Measurements from ENCODE around the gene EFNB3.

Gene EFNB3

GRCh38 chr17:7755095-7755890, 50.3 kb downstream of the EFNB3 start:
- peak overlapping the region; percentile 53 for H3K18ac ChIP-seq (ENCODE audit: low read length)

GRCh38 chr17:7756968-7757367, 52.0 kb downstream of the EFNB3 start:
- no peaks in the 10 kb centered on the region for H3K36me3 ChIP-seq (replicated peaks in 1 of 2; ENCODE audit: control insufficient read depth in 2 of 2, insufficient read depth in 2 of 2, low read length in 2 of 2)
- DNase-seq (ENCODE audit: low spot score), result no peak
- H3K14ac ChIP-seq (ENCODE audit: low read length), result no peak overlapping the region
- H3K27ac ChIP-seq (replicated peaks; ENCODE audit: low read length), result no peak overlapping the region
- no peak overlapping the region for H3K9ac ChIP-seq (ENCODE audit: low read depth, low read length, poor library complexity)
- H4K91ac ChIP-seq (ENCODE audit: low read depth, low read length, poor library complexity), result no peak overlapping the region
- H3K9me3 ChIP-seq (replicated peaks in 1 of 2; ENCODE audit: control insufficient read depth in 2 of 2, insufficient read depth in 1 of 2, low read depth in 1 of 2, low read length in 2 of 2), result no peaks in the 10 kb centered on the region
- no peak overlapping the region for H2AFZ ChIP-seq (ENCODE audit: low read length)
- H2BK5ac ChIP-seq (ENCODE audit: low read length), result no peak overlapping the region
- peaks cover 0 to 4% (median 0%) of the 10 kb centered on the region in 3 experiments for H3K27me3 ChIP-seq (ENCODE audit: control insufficient read depth in 3 of 3, insufficient read depth in 3 of 3, low read depth in 1 of 3, low read length in 3 of 3)
- no peak overlapping the region for H3K18ac ChIP-seq (ENCODE audit: low read length)
- no peak overlapping the region for H3K4ac ChIP-seq (ENCODE audit: low read length)
- no CpG with 5 or more reads among the region's 14 CpGs for WGBS, 2 donors (ENCODE audit: extremely low coverage in 2 of 2, insufficient read length in 2 of 2, insufficient replicate concordance in 1 of 2)
- H3K79me1 ChIP-seq (ENCODE audit: low read depth, low read length), result no peaks in the 10 kb centered on the region
- H2BK120ac ChIP-seq (ENCODE audit: low read depth, low read length), result no peak overlapping the region
- H2AK5ac ChIP-seq (ENCODE audit: low read depth, low read length), result no peak overlapping the region
- no peak overlapping the region for H3K4me3 ChIP-seq (ENCODE audit: low read length in 2 of 2)
- peaks cover 0 to 3% of the 10 kb centered on the region in 2 donors for H3K4me1 ChIP-seq (ENCODE audit: control insufficient read depth in 2 of 2, insufficient read depth in 1 of 2, low read depth in 1 of 2, low read length in 2 of 2)
- no peak overlapping the region for H3K23ac ChIP-seq (ENCODE audit: low read depth, low read length, poor library complexity)
- H3K4me2 ChIP-seq (ENCODE audit: insufficient read depth, low read length, poor library complexity, severe bottlenecking), result no peak overlapping the region
- no peak overlapping the region for H2BK12ac ChIP-seq (ENCODE audit: low read length)
- H2BK15ac ChIP-seq (ENCODE audit: low read length), result no peak overlapping the region
- no peak overlapping the region for H4K8ac ChIP-seq (ENCODE audit: low read depth, low read length)

More at GRCh38 chr17:7755095-7755890, 50.3 kb downstream of the EFNB3 start:
- no peak overlapping the region for H2BK120ac ChIP-seq (ENCODE audit: low read depth, low read length)
- no peak overlapping the region for H2AFZ ChIP-seq (ENCODE audit: low read length)
- no CpG with 5 or more reads among the region's 9 CpGs for WGBS, 2 donors (ENCODE audit: extremely low coverage in 2 of 2, insufficient read length in 2 of 2, insufficient replicate concordance in 1 of 2)
- no peak for DNase-seq (ENCODE audit: low spot score)
- H2BK12ac ChIP-seq (ENCODE audit: low read length), result no peak overlapping the region
- H4K91ac ChIP-seq (ENCODE audit: low read depth, low read length, poor library complexity), result no peak overlapping the region
- H3K9me3 ChIP-seq (replicated peaks in 1 of 2; ENCODE audit: control insufficient read depth in 2 of 2, insufficient read depth in 1 of 2, low read depth in 1 of 2, low read length in 2 of 2), result no peaks in the 10 kb centered on the region
- H3K23ac ChIP-seq (ENCODE audit: low read depth, low read length, poor library complexity), result no peak overlapping the region
- H3K27me3 ChIP-seq (ENCODE audit: control insufficient read depth in 3 of 3, insufficient read depth in 3 of 3, low read depth in 1 of 3, low read length in 3 of 3), result peaks cover 0 to 4% (median 0%) of the 10 kb centered on the region in 3 experiments
- no peaks in the 10 kb centered on the region for H3K79me1 ChIP-seq (ENCODE audit: low read depth, low read length)
- H3K27ac ChIP-seq (replicated peaks; ENCODE audit: low read length), result no peak overlapping the region
- no peak overlapping the region for H3K4me3 ChIP-seq (ENCODE audit: low read length in 2 of 2)
- H3K4me2 ChIP-seq (ENCODE audit: insufficient read depth, low read length, poor library complexity, severe bottlenecking), result no peak overlapping the region
- no peak overlapping the region for H2BK15ac ChIP-seq (ENCODE audit: low read length)
- H3K4ac ChIP-seq (ENCODE audit: low read length), result no peak overlapping the region
- H4K8ac ChIP-seq (ENCODE audit: low read depth, low read length), result no peak overlapping the region
- H2AK5ac ChIP-seq (ENCODE audit: low read depth, low read length), result no peak overlapping the region
- no peak overlapping the region for H3K14ac ChIP-seq (ENCODE audit: low read length)
- H2BK5ac ChIP-seq (ENCODE audit: low read length), result no peak overlapping the region
- peaks cover 0 to 3% of the 10 kb centered on the region in 2 donors for H3K4me1 ChIP-seq (ENCODE audit: control insufficient read depth in 2 of 2, insufficient read depth in 1 of 2, low read depth in 1 of 2, low read length in 2 of 2)
- H3K36me3 ChIP-seq (replicated peaks in 1 of 2; ENCODE audit: control insufficient read depth in 2 of 2, insufficient read depth in 2 of 2, low read length in 2 of 2), result no peaks in the 10 kb centered on the region
- H3K9ac ChIP-seq (ENCODE audit: low read depth, low read length, poor library complexity), result no peak overlapping the region

All from neuronal stem cell (in vitro differentiated cells).